Stimulated activated CD4-positive, alpha-beta T cell treated with anti-CD3 and anti-CD28 coated beads, TNF-alpha, amount 100 ng/mL, for 48 hours (primary cell): ENCODE results near the gene SBNO2.

Experiments
- DNase-seq, 3 donors: peaks; one replicate each; pipeline ENCODE4 v3.0.0-alpha.2; 2020; ENCODE audit warnings: low read depth in 3 of 3

SBNO2 gene, protein sequence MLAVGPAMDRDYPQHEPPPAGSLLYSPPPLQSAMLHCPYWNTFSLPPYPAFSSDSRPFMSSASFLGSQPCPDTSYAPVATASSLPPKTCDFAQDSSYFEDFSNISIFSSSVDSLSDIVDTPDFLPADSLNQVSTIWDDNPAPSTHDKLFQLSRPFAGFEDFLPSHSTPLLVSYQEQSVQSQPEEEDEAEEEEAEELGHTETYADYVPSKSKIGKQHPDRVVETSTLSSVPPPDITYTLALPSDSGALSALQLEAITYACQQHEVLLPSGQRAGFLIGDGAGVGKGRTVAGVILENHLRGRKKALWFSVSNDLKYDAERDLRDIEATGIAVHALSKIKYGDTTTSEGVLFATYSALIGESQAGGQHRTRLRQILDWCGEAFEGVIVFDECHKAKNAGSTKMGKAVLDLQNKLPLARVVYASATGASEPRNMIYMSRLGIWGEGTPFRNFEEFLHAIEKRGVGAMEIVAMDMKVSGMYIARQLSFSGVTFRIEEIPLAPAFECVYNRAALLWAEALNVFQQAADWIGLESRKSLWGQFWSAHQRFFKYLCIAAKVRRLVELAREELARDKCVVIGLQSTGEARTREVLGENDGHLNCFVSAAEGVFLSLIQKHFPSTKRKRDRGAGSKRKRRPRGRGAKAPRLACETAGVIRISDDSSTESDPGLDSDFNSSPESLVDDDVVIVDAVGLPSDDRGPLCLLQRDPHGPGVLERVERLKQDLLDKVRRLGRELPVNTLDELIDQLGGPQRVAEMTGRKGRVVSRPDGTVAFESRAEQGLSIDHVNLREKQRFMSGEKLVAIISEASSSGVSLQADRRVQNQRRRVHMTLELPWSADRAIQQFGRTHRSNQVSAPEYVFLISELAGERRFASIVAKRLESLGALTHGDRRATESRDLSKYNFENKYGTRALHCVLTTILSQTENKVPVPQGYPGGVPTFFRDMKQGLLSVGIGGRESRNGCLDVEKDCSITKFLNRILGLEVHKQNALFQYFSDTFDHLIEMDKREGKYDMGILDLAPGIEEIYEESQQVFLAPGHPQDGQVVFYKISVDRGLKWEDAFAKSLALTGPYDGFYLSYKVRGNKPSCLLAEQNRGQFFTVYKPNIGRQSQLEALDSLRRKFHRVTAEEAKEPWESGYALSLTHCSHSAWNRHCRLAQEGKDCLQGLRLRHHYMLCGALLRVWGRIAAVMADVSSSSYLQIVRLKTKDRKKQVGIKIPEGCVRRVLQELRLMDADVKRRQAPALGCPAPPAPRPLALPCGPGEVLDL (N-terminal part only)

DNA sequence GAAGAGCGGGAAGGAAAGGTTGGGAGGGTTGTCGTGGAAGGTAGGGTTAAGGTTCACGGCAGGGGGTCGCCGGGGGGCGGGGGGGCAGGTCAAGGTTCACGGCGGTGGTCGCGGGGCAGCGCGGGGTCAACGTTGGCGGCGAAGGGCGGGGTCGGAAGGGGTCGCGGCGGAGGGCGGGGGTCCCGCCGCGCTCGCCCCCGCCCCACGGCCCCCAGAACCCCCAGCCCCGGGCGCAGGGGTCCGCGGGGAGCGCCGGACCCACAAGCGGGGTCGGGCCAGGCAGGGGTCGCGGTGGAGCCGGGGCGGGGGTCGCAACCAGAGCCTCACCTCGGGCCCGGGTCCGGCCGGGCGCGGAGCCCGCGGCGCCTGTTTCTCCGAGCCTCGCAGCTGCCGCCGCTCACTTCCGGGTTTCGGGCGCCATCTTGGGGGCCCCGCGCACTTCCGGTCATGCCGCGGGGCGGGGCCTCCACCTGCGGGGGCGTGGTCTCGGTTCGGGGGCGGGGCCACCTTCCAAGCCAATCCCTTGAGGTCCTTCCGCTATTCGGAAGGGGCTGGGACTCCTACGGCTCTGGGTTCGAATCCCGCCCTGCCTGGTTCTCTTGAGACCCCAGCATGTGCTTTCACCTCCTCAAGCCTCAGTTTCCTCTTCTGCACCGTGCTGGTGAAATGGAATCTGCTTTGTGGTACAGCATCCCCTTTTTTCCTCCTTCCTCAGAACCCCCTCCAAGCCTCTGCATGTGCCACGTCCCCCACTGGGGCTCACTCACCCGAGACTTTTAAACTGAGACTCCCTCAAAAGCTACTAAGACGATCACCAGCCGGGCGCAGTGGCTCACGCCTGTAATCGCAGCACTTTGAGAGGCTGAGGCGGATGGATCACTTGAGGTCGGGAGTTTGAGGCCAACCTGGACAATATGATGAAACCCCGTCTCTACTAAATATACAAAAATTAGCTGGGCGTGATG, at the start of gene SBNO2:
TSS of gene SBNO2 (minus strand) at position 424 of the 965 bp plus-strand sequence. CDS start 19,992 bp downstream, outside the sequence.
- peak; percentile 90 to 97 (median 90) for DNase-seq

DNA sequence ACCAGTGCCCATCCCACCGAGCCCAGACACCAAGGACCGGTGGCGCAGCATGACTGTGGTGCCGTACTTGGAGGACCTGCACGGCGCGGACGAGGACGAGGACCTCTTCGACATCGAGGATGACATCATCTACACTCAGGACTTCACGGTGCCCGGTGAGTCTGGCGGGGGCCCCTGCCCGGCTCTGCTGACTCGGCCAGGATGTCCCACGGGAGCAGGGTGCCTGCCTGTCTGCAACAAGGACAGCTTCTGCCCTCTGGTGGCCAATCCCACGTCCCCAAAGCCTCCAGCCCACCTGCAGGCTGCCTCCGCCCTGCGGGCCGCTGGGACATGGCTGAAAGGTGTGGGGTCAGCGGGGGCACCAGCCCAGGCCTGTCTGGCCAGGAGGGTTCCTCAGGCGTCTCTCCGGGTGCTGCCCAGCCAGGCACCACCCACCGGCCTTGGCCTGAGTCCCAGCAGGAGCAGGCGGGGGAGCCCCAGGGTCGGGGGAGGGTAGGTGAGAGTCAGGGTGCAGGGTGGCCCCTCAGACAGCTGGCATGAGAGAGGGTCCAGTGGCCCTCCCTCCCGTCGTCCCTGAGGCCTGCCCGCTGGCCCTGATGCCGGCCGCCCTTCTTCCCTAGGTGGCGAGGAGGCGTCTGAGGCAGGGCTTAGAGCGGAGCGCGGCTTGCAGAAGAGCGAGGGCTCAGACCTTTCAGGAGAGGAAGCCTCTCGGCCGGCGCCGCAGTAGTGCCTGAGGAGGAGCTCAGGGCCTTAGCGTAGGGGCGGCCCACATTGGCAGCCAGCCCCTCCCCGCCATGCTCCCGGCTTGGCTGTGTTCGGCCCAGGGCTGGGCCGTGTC, 49.2 kb upstream of the SBNO2 start:
- no peak for DNase-seq

DNA sequence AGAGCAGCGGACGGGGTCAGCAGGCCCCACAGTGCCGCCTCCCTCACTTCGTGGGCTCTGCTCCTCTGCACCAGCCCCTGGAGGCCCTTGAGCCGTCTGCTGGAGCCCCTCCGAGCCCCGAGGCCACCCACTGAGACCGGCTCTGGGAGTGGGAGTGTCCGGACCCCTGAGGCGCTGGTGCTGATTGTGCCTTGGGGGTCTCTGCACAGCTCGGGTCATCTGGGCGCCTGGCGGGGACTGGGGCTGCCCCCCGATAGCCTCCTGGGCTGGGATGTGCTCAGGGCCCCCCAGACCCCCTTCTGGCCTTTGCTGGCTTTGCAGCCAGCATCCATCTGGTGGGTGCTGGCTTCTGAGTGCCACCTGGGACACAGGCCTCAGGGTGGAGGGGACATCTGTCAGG, 48.3 kb upstream of the SBNO2 start:
- no peak for DNase-seq

DNA sequence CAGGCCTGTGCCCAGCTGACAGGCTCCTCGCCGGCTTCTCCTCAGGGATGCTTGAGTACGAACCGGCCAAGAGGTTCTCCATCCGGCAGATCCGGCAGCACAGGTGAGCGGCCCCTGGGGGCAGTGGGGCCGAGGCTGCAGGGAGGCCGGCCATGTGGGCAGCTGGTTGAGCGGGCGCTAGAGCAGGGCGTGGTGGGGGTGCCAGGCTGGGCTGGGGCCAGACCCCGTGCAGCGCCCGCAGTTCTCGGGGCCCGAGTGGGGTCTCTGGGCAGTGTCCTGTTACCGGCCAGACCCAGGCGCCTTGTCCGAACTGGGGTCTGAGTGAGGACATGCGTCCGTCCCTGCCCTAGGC, 47.8 kb upstream of the SBNO2 start:
- DNase-seq = no peak

DNA sequence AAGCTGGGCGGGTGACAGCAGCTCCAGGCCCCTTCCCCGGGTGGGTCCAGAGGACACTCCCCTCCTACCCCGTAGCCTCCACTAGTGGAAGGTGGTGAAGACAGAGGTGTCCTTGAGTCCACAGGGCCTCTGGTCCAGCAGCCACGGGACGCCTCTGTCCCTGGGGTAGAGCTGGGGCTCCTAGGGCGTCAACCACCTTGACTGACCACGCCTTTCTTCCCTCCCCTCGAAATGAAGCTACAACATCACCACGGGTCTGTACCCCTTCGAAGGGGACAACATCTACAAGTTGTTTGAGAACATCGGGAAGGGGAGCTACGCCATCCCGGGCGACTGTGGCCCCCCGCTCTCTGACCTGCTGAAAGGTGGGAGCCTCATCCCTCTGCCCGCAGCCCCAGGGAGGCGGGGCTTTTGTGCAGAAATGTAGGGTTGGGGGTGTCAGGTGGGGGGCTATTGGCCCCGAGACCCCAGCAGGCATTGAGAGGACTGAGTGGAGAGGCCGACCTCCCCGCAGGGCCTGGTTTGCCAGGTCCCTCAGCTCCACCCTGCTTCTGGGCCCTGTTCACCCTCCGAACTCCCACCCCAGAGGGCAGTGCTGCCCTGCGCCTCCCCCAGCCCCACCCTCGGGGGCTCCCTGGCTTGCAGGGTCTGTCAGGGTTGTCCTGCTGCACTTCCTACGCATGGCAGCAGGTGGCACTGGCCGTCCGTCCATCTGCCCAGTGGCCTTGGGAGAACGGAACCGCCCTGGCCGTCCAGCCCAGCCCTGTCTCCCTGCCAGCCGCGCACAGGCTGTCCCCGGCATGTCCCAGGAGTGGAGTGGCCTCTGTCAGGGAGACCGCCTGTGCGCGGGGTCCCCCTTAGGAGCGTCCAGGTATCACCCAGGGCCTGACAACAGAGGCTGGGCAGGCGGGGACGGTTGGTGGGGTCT, 47.2 kb upstream of the SBNO2 start:
- no peak for DNase-seq

DNA sequence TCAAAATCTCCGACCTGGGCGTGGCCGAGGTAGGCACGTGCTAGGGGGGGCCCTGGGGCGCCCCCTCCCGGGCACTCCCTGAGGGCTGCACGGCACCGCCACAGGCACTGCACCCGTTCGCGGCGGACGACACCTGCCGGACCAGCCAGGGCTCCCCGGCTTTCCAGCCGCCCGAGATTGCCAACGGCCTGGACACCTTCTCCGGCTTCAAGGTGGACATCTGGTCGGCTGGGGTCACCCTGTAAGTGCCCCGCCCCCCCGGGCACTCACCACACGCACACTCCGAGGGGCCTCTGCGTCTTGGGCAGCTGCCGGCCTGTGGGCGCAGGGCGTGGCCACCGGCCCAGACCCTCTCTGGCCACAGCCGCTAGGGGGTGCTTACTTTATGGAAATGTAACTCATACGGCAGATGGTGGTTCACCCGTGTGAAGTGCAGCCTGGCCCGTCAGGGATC, 46.4 kb upstream of the SBNO2 start:
- DNase-seq = no peak

DNA sequence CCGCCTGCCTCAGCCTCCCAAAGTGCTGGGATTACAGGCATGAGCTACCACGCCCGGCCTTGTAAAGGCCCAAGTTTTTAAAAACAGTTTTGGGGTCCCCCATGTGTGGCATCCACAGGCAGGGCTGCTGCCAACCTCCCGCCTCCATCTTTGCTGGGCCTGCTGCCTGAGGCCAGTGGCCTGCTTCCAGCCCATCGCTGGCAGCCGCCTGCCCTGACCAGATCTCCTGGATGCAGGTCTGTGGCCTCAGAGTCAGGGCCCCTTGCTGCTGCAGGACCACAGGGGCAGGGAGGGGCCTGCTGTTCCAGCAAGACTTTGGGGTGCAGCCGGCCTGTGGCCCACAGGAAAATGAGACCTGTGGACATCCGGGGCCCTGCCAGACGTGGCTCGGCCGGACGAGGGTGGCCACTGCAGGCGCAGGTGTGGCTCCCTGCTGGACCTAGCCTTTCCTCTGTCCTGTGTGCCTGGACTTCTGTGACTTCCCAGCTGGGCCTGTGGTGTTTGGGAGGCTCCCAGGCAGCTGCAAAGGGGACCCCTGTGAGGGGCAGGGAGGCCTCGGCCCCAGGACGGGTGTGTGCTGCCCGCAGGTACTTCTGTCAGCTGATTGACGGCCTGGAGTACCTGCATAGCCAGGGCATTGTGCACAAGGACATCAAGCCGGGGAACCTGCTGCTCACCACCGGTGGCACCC, 45.9 kb upstream of the SBNO2 start:
- no peak for DNase-seq

DNA sequence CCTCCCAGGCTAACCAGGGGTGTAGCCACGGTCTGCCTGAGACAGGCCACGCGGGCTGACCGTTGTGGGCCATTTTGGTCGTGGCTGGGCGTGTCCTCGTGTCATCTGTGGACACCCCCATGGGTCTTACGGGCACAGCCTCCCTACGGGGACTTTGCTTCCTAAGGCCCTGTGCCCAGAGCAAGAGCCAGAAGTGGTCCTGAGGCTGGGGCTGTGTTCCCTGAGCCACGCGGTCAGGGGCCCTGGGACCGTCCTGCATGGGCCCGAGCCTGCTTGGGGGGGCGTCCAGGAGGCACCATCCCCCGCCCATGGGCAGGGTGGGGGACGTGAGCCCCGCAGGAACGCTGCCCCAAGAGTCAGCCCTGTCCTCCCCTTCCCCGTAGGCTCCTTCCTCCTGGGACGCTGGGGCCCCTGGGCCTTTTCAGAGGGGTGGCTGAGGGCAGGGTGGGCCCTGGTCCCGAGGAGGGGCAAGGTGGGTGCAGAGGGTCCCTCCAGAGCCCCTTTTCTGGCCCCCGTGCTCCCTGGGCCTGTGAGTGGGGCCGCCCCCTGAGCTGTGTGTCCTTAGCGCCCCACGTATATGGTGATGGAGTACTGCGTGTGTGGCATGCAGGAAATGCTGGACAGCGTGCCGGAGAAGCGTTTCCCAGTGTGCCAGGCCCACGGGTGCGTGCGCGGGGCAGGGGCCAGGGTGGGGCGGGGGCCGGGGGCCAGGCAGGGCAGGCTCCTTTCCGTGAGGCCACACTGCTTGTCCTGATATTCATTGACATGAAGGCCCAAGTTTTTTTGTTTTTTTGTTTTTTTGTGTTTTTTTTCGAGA, 44.9 kb upstream of the SBNO2 start:
- DNase-seq = no peak

DNA sequence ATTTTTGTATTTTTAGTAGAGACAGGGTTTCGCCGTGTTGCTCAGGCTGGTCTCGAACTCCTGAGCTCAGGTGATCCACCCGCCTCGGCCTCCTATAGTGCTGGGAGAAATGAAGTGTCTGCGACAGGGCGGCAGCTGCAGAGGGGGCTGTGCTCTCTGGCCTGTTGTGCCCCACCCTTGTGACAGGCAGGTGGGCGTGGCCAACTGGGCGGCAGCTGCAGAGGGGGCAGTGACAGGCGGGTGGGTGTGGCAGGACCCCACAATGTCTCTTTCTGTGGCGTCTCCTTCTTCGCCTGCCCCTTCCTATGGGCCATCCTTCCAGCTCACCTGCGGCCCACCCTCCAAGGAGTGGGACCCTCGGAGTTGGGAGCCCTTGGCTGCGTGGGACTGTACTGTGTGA, 43.3 kb upstream of the SBNO2 start:
- DNase-seq = no peak

DNA sequence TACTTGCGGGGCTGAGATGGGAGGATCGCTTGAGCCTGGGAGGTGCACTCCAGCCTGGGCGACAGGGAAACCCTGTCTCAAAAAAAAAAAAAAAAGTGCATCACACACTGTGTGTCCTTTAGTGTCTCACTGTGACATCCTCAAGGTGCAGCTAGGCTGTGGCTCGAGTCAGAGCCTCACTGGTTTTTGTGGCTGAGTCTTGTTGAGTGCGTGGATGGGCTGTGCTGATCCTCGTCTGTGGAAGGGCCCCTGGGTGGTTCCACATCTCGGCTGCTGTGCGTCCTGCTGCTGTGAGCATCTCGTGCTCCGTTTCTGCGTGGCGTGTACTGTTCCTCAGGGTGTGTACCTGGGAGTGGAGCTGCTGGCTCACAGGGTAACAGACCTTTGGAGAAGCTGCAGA, 42.7 kb upstream of the SBNO2 start:
- DNase-seq = no peak

DNA sequence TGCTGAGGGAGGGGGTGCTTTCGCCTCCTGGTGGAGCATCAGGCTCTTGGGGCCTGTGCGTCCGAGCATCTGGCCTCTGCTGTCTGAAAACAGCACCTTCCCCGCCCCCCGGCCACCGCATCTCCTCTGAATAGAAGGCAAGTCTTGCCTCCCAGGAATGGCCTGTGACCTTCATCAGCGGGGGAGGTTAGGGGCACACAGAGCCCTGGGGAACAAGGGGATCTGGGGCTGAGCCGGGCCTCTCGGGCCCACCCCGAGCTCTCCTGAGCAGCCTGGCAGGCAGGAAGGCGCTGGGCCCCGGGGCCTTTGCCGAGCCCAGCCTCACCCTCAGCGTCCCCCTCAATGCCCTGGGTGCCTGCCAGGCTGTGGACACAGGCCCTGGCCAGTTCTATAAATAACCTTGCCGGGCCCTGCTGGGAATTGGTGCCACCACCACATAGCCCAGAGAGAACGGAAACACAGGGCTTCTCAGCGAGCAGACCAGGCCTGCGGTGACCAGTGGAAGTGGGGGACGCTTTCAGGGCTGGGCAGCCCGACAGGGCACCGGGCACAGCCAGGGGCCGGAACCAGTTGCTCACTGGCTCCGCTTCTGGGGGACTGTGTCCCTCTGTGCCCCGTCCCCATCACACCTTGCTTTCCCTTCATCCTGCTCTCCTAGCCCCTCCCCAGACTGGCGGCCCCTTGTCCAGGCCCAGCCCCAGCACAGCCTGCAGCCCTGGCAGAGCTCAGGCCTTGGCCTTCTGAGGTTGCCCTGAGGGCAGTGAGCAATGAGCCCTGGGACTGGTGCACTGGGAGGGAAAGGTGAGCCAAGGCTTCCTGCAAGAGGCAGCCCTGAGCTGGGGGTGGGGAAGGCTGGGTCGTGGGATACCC, 41.0 kb upstream of the SBNO2 start:
- no peak for DNase-seq

DNA sequence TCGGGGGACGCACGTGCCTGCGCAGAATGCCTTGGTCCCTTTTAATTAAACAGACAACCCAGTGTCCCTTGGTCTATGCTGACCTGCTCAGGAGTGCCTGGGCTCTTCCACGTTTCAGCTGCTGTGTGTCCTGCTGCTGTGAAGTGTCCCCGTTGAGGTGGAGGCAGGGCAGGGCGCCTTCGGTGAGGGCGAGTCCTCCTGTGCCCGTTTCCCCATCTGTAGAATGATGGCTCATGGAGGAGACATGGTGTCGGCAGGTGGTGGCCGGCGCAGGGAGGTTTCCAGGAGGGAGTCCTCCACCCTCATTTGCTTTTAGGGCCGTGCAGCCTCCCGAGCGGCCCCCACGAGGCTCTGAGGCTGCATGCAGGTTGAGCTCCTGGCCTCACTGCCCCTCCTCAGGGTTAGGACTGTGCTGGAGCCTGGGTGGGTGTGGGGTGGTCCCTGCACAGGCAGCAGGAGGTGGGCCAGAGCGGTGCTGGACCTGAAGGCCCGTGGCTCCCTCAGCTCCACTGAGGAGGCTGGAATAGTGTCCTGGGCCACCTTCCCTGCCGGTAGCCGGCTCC, 40.3 kb upstream of the SBNO2 start:
- DNase-seq = no peak

DNA sequence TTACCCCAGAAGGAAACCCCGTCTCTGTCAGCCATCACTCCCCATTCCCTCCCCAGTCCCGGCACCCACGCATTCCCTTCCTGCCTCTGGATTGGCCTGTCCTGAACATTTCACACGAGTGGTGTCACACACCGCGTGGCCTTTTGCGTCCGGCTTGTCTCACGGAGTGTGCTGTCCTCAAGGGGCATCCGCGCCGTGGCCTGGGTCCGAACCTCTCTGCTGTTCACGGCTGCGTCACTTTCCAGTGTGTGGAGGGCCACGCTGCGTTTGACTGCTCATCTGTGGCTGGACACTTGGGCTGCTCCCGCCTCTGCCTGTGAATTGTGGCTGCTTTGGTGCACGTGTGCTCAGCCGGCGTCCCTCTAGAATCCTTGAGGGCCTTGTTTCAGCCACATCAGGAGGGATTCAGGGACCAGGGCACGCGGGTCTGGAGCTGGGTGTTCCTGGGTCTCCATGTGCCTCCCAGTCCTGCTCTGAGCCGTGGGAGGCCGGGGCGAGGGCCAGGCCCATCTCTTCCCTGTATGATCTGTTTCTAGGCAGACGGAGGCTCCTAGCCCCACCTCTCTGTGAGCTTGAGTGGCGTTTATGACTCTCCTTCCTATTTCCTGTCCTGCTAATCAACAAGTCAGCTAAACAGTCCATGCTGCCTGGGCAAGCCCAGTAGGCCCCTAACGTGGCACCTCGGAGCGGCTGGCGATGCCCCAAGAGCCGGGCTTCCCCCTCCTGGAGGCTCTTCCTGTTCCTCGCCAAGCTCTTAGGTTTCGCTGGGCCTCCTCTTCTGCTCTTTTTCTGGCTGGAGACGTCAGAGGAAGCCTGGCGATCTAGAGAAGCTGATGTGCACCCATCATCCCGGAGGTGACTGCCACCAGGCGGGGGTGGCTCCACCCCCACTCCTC, 39.6 kb upstream of the SBNO2 start:
- DNase-seq = peak; percentile 24 to 45 (median 25)

DNA sequence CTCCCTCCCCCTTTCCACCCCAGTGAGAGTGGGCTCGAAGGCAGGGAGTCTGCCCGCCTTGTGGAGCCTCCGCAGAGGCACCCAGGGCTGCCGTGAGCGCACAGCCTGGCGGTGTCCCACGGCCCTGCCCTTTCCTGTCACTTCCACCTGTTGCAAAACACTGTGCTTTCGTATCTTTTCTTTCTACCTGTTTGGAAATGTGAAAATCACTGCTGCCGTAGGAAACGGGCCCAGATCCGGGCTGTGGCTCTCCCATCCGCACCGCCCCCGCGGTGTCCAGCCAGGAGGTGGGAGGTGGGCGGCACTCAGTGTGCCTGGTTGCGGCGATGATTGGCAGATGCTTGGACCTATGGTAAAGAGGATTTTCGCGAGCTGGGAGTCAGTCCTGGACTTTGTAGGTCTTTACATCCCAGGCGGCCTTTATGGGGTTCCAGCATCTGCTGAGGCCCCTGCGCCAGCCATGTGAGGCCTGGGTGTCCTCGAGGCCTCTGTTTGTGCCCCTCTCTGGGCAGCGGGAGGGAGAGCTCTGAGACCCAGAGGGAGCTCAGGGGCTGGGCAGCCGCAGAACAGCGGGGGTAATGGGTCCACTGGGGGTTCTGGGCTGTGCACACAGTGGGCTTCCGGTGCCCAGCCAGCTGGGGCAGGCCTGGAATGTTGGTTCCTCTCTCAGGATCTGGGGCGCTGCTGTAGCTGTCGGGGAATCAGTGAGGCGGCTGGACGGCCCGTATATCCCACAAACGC, 37.6 kb upstream of the SBNO2 start:
- DNase-seq = no peak
